Left kidney (tissue), 2 donors: Measurements from ENCODE around the gene ACSF2. TPM values are rescaled to one million over a fixed set of nuclear protein-coding genes. Genes with fewer than 3 reads are reported as not detected.

ENCODE experiments used
- DNase-seq: peaks from one replicate; pipeline ENCODE4 v3.0.0-alpha.2; 2013
- polyA plus RNA-seq: library from polyadenylated mRNA; unstranded; fragments of 120-200 nt; gene quantifications from one replicate; pipeline ENCODE4 v1.2.1, GENCODE V29; 2013; ENCODE audit not compliant: insufficient read length

Gene ACSF2
- polyA plus RNA-seq, 1 donor, result 122 TPM

DNA sequence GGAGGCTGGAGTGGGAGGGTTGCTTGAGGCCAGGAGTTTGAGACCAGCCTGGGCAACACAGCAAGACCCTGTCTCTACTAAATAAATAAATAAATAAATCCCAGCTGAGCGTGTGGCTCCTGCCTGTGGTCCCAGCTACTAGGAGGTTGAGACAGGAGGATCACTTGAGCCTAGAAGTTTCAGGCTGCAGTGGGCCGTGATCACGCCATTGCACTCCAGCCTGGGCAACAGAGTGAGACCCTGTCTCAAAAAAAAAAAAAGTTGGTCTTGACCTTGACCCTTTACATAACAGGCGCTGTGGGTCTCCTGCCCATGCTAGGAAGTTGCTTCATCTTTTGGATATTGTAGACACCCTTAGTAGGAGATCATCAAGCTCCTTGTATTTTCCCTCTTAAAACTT, 11.4 kb downstream of the ACSF2 start:
- no peak for DNase-seq

GRCh38 chr17:50439008-50439407, 13.0 kb downstream of the ACSF2 start:
- DNase-seq, result no peak

DNA sequence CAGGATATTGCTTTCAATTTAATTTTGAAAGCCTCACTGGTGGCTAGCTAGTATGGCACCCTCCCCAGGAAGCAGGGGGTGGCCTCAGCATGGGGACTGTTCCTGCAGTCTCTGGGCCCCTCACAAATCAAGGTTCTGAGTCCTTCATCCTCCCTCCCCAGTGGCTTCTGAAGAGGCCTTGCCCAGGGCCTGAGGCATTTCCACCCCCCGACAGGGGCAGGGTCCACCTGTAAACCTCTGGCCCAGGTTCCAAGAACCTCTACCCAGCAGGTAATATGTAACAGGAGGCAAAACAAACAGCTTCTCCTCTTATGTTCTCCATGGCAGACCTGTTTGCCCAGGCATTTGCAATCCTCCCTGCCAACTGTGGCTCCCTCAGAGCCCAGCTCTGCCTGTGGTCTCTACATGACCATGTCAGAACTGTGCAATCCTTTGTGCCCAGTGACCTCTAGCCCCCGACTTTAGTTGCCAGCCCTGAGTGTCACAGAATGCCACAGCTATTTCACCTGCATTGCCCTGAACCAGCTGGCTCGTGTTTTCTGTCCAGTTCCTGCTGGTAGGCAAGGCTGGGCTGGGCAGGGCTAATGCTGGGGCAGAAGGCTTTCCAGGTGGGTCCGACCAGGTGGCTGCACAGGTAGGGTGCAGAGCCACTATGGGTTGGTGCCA, 14.3 kb downstream of the ACSF2 start:
- DNase-seq, result no peak

- DNase-seq, result no peak
These were observed 15.1 kb downstream of the ACSF2 start for GRCh38 chr17:50440838-50441829.

DNA sequence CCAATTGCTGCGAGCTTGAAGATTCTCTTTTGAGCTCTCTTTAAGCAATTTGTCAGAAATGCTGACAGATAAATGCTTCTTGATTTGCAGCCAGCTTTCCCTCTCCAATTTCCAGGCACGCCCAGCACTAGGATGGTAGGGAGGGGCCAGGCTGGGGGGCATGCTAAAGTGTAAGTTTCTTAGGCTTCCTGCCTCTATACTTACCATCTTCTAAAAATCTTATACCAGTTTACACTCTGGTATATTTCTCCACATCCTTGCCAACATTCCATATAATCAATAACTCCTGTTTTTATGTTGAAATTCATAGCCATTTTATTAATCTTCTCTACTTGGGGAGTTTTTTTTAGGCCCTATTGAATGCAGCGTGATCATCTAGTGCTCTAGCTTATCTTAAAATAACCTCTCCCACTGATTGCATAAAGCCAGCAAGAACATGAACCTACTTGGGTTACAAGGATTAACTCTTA, 17.5 kb downstream of the ACSF2 start:
- DNase-seq, result no peak

DNA sequence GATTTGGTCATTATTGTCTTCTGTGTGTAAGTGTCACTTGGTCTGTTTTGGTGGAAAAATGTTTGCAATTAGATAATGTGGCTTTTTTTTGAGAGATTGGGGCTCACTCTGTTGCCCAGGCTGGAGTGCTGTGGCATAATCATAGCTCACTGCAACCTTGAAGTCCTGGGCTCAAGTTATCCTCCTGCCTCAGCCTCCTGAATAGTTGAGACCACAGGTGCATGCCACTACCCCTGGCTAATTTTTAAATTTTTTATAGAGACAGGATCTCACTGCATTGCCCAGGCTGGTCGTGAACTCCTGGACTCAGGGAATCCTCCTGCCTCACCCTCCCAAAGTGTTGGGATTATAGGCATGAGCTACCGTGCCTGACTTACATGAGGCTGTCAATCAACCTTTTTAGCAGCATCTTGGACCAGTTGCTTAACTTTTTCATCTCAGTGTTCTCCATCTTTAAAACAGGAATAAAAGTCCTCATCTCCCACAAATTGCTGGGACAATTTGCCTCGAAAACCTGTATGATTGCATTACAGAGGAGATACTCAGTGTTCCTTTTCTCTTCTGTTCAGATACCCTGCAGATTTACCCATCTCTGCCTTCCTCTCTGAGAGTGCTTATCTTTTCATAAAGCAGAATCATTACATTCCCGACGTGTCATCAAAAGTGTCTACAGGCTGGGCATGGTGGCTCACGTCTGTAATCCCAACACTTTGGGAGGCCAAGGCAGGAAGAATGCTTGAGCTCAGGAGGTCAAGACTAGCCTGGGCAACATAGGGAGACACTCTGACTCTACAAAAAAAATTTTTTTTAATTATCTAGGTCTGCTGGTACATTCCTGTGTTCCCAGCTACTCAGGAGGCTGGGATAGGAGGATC, 19.1 kb downstream of the ACSF2 start:
- DNase-seq, result no peak

- no peak for DNase-seq
These were observed 19.8 kb downstream of the ACSF2 start for GRCh38 chr17:50445730-50446325.

DNA sequence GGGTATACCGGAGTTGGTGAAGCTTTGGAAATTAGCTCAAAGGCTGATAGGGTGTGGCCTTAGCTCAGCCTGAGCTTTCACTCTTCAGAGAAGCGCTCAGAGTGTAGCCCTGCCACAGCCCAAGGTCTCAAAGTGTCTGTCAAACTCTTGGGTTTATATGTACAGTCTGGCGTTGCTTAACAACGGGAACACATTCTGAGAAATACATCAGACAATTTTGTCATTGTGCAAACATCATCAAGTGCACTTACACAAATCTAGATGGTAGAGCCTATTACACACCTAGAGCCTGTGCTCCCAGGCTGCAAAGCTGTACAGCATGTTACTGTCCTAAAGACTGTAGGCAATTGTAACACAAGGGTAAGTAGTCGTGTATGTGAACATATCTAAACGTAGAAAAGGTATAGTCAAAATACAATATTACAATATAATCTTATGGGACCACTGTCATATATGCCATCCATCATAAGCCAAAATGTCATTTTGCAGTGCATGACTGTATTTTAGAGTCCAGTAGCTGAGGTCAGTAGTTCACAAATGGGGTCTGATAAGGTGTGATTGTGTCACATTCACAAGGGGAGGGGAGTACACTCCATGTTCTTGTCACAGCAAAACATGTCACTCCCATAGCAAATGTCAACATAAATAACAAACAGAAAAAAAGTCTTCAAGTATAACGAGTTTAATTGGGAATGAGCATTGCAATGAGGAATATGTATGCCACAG, 22.0 kb downstream of the ACSF2 start:
- DNase-seq, result no peak

DNA sequence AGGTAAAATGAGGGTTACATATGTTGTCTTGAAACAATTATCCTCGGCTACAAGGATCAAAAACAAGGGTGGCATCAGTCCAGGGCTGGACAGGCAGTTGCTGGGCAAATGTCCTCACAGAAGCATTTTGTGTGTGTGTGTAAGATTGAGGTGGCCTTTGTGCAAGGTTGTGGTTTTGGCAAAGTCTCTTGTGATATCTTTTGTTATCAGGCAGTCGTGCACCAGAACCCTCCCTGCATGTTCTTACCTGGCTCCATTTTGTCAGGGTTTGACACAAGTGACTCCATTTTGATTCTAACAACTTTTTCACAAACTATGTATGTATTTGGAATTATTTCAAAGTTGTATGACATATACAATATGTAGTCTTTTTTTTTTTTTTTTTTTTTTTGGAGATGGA, 22.6 kb downstream of the ACSF2 start:
- no peak for DNase-seq

GRCh38 chr17:50451943-50452629, 26.1 kb downstream of the ACSF2 start:
- no peak for DNase-seq

DNA sequence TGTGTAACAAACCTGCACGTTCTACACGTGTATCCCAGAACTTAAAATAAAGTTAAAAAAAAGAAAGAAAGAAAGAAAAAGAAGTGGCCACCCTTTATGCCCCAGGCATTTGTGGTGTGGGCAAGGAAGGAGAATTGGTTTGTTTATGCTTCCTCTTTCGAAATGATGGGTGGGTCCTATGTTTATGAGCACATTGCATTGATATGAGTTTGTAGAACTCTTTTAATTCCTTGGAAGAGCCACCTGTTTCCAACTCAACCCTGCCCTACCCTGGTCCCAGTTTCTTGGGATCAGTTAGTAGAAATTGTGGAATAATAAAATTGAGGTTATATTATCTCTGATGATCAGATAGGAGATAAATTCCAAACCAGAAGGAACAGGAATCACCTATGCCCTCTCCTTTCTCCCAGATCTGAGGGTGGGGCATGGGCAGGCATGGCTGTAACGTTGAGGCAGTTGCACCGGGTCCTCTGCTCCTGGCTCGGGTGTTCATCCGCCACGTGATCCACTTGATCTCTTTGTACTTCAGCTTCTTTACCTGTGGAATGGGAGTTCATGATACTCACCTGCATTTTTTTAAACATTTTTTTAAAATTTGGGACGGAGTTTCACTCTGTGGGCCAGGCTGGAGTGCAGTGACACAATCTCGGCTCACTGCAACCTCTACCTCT, 26.7 kb downstream of the ACSF2 start:
- DNase-seq, result no peak

GRCh38 chr17:50453901-50454300, 27.9 kb downstream of the ACSF2 start:
- no peak for DNase-seq

DNA sequence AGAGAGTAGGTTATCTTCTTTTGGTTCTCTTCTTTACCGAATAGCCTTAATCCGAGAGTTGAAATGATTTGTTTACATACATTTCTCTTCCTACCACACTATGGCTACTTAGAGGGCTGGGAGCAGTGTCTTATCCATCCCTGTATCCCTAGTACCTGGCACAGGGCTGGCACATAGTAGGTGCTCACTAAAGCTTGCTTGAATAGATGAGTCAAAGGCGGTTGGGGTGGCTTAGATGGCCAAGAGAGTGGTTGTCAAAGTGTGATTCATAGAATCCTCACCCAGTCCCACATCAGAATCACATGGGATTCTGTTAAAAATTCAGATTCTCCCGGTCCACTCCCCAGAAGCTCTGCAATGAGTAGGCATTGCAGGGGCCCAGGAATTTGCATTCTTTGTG, 31.6 kb downstream of the ACSF2 start:
- DNase-seq, result no peak

- DNase-seq, result no peak
These were observed 32.3 kb downstream of the ACSF2 start for GRCh38 chr17:50458270-50458669.

DNA sequence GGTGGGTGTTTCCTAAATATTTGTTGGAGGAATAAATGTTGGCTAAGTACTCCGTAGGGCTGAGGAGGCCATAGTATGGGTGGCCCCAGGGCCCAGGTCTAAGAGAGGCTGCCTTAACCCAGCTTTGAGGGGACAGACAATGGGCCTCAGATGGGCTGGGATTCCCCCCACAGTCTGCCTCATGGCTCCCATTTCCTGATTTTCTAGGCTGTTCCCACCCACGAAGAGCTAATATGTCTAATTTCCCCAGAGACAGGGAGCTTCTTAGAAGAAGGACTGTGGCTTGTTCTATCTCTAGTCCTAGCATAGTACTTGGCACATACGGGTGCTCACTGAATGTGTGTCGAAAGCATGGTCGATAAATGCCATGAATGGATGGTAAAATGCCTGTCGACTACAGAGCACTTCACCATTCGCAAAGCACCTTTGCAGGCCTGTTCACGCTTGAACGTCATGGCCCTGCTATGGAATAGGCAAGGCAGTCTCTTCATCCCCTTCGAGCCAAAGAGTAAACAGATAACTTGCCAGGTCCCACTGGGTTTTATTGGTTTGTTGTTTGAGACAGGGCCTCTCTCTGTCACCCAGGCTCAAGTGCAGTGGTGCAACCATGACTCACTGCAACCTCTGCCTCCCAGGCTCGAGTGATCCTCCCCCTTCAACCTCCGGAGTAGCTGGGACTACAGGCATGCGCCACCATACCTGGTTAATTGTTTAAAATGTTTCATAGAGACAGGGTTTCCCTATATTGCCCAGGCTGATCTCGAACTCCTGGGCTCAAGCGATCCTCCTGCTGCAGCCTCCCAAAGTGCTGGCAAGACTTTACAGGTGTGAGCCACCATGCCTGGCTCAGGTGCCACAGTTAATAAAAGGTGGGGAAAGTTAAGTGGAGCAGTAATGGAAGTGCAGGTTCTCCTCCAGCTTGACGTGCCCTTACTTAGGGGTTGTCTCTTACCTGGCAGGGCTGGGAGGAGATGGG, 33.0 kb downstream of the ACSF2 start:
- DNase-seq, result no peak

GRCh38 chr17:50459756-50460155, 33.7 kb downstream of the ACSF2 start:
- DNase-seq, result no peak

DNA sequence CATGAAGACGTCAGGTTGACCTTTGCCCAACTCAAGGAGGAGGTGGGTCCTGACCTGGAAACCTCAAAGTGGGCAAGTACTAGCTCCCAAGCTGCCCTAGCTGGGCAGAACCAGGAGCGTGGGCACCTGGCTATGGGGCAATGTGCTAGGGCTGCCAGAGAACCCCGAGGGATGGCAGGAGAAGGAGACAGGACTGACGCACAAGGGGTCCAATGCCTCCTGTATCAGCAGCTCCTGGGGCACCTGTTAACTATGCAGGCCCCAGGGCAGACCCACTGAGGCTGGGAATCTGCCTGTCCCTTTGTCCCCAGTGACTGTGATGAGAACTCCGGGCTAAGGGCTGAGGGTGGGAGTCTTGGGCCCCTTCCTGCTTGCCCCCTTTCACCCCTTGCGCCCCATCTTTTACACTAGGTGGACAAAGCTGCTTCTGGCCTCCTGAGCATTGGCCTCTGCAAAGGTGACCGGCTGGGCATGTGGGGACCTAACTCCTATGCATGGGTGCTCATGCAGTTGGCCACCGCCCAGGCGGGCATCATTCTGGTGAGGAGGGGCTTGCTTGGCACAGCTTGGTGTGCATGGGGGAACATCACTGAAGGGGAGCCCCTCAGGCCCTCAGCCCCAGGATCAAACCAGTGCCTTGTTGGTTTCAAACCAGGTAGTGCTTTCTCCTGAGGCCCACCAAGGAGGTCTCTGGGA, 35.0 kb downstream of the ACSF2 start:
- no peak for DNase-seq

DNA sequence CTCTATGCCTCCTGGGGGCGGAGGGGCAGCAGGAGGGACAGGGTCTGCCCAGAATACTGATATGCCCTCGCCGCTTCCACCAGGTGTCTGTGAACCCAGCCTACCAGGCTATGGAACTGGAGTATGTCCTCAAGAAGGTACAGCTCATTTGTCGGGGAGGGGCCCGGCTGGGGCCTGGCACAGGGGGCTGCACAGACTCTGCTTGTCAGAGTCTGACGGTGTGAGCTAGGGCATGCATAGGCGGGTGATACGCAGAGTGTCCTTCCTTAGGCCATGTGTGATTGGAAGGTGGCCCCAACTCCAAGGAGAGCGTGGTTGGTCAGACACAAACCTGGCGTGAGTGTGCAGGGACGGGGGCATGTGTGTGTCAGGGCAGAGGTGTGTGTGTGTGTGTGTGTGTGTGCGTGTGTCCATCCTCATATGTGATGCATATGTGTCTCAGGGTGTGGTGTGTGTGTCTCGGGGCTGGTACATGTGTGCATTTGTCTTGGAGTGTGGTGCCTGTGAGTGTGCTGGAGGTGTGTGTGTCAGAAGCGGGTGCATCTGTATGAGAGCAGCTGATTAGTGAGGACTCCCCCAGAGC, 35.6 kb downstream of the ACSF2 start:
- no peak for DNase-seq
